Colon (tissue), 2 donors: ENCODE results near the gene EDC3.

Experiments used
- FAIRE-seq: peaks from 2 replicates; lab custom pipeline; 2012; peaks lifted over from hg19 to GRCh38; lab: Jason Lieb, UNC
- donor health status: control.
- donor health status: control.

The EDC3 gene

DNA sequence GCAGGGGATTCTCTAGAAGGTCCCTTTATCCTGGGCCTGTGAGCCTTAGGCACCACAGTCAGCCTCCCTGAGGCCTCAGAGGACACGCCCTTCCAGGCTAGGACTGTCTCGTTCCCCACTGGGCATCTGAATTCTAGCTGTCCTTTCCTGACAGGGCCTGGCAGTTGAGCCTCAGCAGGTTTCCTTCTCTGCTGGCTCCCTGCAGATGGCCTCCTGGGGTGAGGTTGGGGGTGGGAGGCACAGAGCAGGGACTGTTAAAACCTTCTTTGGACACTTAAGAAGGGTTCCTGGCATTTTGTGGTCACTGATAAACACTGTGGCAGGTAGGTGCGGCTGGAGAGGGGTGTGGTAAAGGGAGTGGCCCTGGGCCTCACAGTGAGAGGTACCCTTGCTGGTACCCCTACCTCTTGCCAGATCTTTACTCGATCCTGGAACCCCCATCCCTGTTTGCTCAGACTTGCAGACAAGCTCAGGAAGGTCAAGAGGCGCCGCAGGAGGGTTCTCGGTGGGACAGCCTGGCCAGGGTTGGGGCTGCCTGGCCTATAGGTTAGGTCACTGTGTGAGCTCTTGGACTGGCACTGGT is 71.7 kb downstream of the EDC3 start:
- FAIRE-seq: no peak

DNA sequence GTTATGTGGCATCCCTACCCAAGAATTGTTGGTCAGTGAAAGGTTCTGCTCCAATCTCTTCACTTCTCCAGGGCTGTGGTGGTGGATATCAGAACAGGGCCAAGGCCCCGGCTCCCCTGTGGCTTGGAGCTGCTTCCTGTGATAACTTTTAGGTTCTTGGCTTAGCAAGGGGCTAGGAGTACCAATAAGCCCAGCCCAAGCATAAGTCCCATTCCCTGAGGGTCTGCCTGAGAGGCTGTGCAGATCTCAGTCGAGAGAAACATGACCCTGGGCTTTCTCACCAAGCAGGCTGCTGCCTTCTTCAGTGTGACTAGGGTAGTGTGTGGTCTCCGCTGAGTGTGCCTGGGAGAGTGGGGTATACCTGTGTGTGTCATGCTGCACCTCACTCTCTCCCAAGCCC is 73.1 kb downstream of the EDC3 start:
- FAIRE-seq: no peak

DNA sequence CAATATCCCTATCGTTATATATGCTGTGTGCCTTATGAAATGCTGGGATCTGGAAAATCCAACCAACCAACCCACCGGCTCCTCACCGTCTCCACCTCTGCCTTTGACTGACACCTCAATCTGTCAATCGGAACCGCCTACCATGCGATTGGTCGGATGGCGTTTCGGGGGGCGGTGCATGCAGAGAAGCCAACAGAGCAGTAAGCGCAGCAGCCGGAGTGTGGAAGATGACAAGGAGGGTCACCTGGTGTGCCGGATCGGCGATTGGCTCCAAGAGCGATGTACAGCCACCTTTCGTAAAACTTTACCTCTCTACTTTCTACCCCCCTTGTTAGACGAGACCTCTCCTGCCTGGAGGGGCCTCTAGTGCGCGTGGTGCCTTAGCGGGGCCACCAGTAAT is 73.9 kb downstream of the EDC3 start:
- no peak for FAIRE-seq

DNA sequence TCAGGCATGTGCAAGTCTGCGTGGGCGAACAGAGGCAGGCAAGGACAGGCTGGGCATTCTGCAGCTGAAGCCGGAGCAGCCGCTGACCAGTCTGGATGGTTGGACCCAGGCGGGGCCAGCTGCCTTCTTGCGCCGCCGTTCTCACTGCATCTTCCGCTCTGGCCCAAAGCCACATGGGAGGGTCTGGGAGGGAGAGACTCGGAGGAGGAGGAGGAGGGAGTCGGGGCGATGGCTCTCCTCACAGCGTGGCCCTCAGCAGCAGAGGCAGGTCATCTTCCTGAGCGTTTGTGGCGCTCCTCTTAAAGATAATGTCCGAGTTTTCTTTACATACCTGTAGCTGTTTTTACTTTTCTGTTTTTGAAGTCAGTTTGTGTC is 74.3 kb downstream of the EDC3 start:
- no peak for FAIRE-seq

GRCh38 chr15:74620636-74621545 is 74.9 kb downstream of the EDC3 start:
- no peak for FAIRE-seq

GRCh38 chr15:74619916-74620635 is 75.7 kb downstream of the EDC3 start:
- FAIRE-seq: no peak

- FAIRE-seq: no peak
Observed at GRCh38 chr15:74618841-74619596, 76.8 kb downstream of the EDC3 start.

- no peak for FAIRE-seq
Observed at GRCh38 chr15:74616996-74617395, 78.8 kb downstream of the EDC3 start.

GRCh38 chr15:74616366-74616939 is 79.4 kb downstream of the EDC3 start:
- FAIRE-seq: no peak

DNA sequence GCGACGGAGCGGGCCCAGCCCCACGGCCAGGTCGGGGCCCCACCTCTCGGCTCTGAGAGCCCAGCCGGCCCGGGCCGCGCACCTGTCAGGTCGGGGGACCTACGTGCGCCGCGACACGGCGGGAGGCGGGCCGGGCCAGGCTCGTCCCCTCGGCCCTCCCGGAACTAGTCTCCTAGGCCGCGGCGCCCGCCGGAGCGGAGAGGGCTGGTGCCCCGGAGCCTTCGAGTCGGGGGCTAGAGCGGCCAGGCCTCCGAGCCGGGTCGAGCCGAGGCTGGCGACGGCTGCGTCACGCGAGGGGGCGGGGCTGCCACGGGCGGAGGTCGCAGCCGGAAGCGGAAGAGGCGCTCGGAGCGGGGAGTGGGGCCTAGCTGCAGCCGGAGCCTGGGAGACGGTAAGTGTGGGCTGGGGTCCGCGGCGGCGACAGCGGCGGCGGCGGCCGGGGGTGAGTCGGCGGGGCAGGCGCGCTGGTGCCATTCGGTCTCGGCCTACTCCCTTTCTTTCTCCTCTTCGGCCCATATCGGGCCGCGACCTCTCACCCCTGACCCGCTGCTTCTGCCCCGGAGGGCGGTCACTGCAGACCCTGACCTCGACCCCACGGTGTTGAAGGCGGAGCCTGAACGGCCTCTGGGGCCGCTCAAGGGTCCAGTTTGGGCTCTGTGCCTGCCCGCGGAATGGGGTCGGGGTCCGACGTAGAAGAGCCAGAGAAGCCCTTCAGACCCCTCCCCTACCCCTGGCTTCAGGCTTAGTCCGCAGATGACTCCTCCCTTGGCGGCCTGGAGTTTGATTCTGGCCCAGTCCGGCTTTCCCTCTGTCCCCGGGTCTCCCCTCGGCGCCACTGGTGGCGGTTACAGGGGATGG is 80.1 kb downstream of the EDC3 start, which contains the start of gene CLK3:
Gene CLK3, plus strand, starts transcription at position 329 of the 858 bp plus-strand sequence. CDS start 3,361 bp downstream, outside the sequence.
- no peak for FAIRE-seq

DNA sequence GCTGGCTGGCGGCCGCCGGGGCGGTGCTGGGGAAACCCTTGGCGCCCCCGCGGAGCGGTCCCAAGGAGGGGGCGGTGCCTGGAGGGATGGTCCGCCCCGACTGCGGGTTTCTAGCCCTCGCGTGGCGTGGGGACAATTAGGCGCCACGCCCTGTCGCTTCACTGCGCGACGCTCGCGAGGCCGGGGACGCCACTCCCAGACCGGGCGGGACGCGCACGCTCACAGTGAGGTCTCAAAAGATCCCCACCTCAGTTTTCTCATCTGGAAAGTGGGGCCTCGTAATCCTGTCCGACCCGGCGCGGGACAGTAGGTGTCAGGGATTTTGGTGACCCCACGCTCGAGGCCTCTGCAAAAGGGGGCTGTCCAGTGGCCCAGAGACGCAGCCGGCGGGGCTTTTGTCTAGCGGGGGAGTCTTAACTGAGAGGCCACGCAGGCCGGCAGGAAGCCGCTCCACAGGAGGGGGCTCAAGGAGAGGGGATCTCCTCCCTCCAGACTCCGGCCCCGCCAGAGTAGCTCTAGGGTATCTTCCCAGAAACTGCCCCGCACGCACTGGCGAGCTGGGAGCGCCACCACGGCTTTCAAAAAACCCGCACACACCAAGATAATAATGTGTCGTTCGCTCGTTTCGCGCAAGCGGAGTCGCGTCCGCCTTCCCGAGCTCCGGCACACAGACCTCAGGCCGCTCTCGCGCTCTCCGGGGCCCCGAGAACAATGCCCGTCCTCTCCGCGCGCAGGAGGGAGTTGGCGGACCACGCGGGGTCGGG is 80.9 kb downstream of the EDC3 start:
- no peak for FAIRE-seq

DNA sequence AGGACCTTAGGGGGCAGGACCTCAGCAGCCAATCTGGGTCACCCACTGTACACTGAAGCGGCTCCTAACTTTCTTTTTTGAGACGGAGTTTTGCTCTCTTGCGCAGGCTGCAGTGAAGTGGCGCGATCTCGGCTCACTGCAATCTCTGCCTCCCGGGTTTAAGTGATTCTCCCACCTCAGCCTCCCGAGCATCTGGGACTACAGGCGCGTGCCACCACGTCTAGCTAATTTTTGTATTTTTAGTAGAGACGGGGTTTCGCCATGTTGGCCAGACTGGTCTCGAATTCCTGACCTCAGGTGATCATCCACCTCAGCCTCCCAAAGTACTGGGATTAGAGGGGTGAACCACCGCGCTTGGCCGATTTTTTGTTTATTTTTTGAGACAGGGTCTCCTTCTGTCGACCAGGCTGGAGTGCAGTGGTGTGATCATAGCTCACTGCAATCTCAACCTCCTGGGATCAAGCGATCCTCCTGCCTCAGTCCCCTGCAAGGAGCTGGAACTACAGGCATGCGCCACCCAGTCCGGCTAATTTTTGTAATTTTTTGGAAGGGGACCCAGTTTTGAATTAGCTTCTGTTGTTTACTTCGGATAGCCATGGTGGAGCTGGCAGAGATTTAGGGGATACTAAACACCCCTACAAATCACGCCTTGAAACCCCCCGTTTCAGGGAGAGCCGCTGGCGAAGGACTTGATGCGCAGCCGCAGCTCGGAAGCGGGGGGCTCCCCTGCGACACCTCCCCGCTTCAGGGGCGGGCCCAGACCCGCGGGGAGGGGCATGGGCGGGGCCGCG is 81.7 kb downstream of the EDC3 start:
- FAIRE-seq: no peak

DNA sequence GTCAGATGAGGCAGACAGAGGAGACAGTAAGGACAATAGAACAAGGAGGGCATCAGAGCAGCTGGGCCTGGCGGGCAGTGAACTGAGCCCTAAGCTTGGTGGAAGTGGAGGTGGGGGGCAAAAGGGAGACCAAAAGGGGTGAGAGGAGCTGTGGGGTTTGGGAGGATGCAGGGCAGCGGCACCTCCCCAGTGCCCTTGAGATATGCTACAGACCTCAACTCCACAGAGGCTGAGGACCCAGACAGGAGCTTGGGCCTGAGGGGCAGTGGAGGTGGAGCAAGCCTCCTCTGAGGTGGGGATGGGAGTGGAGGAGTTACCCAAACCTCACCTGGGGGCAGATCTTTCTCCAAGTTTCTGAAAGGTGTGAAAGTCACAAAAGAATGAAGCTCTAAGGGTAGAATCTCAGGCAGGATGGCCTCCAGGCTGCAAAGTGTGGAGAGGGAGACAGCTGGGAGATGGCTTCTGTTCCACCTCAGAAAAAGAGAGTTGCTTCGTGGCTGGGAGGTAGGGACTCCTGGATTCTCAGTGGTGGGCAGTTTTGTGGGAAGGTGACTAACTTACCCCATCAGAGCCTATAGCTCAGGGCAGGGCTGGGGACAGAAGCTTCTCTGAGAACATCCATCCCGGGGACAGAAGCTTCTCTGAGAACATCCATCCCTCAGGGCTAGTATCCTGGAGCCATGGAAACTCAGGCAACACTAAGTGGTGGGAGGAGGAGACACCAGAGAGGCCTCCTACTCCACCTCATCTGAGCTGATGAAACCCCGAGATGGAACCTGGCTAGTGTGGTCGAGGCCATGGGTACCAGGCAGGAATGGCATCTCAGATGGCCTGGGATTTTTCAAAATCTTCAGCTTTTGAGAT is 82.5 kb downstream of the EDC3 start:
- FAIRE-seq: no peak

DNA sequence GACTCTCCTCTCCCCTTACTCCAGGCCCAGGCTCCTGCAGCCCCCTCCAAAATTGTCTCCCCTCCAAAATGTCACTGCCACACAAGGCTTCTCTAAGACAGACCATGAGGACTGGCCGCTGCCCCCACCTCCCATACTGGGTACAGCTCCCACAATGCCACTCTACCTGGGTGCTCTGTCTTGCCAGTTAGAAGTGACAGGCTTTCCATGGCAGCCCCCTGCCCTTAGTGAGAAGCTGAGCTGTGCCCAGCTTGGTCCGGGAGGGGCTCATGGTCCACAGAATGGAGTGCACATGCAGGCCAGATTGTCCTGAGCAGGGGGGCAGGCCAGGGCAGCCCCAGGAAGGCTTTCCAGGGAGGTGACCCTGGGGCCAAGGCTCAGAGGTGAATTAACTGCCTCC is 83.1 kb downstream of the EDC3 start:
- no peak for FAIRE-seq

DNA sequence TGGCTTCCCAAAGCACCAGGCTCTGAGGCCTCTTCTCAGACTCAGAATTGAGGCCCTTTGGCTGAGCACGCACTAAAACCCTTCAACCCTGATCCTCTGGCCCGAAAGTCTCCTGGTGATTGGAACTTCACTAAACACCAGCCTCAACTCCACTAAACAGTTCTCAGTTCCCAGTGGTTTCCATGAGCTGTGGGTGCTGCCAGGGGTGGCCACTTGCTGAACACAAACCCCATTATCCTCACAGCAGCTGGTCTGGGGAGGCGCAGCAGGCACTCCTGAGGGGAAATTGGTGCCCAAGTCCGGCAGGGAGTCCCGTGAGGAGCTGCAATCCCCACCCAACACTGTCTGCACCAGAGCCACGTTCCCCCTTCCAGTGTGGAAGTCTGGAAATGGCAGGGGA is 84.0 kb downstream of the EDC3 start:
- no peak for FAIRE-seq

GRCh38 chr15:74611341-74611740 is 84.5 kb downstream of the EDC3 start:
- no peak for FAIRE-seq

DNA sequence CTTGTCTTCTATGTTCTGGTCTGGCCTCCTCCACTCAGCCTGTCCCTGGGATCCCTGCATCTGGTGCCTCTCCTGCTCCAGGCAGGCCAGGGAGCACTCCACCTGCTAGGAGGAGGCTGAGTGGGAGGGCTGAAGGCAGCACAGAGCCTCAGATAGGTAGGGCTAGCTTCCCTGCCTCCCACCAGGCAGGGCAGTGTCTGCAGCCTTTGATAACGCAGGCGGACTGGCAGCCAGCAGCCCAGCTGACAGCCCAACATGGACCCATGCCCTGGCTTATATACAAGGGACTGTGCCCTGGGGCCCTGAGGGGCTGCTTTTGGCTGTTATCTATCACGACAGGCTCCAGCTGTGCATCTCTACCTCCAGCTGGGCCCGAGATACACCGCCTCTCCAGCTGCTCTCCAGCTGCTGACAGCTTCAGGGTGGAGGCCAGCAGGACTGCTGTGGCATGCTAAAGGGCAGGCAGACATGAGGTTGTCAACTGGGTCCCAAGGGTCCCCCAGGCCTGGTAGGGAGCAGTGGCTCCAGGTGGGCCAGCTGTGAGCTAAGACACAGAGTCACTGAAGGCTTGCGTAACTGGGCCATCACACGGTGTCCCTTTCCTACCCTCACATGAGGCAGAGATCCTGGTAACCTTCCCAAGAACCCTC is 85.4 kb downstream of the EDC3 start:
- no peak for FAIRE-seq

DNA sequence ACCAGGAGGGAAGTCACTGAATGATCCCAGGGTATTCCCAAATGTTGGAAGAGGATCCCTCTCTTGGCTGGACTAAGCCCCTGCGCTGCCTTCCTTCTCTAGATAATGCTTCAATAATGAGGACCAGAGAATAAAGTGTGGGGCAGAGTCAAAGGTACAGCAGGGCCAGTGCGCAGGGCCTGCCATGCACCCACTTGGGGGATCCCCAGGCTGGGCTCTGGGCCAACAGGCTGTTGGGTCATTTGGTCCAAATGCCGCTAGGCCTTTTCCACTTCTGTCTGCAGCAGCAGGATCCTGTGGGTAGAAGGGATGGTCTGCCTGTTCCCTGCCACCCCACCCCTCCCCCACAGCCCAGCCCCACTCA is 85.9 kb downstream of the EDC3 start:
- FAIRE-seq: no peak
